Testis (tissue), 2 donors: ENCODE data around the gene KCNE1.

ENCODE experiments used
- CTCF ChIP-seq, 3 experiments: fragments of 450-650 bp in 2 of 3; fragments of 200-600 bp in 1 of 3; sonication (generic) in 1 of 3; IDR thresholded peaks; one replicate each; pipeline ENCODE4 v1.5.1; 2016 to 2019; ENCODE audit warnings: antibody characterized with exemption in 3 of 3, mild to moderate bottlenecking in 2 of 3, moderate library complexity in 1 of 3
- POLR2A ChIP-seq: fragments of 450-650 bp; IDR thresholded peaks from one replicate; pipeline ENCODE4 v1.6.1; 2017; ENCODE audit warnings: antibody characterized with exemption, mild to moderate bottlenecking, moderate library complexity

- TF ChIP-seq POLR2A (no peak), CTCF (IDR thresholded peaks at IDR 0.05) (no peak)
These were observed 19.4 kb upstream of the KCNE1 start for GRCh38 chr21:34531399-34531798.
